MCF 10A (cell line): ENCODE measurements around the gene XBP1. TPM values are rescaled to one million over a fixed set of nuclear protein-coding genes. Genes with fewer than 3 reads are reported as not detected.

Experiments
- BruUV-seq: library from RNA; stranded (reverse); fragments of 400-500 nt; replicated peaks from 2 replicates; lab custom pipeline; 2021; lab: Mats Ljungman, UMichigan
- CTCF ChIA-PET: fragments of 300-600 bp; sonication (Branson Sonifier 250); formaldehyde crosslinking; extraction: SDS; loops from one replicate; lab custom pipeline; 2021; ENCODE audit warnings: antibody characterized with exemption, inconsistent platforms; lab: Yijun Ruan, JAX
- POLR2A ChIA-PET: fragments of 300-600, 350-650 bp; sonication (Branson Sonifier 250); formaldehyde crosslinking; extraction: SDS; loops from one replicate; lab custom pipeline; 2020; ENCODE audit warnings: antibody characterized with exemption, inconsistent platforms; lab: Yijun Ruan, JAX
- DNase-seq: peaks from one replicate; pipeline ENCODE4 v3.0.0-alpha.2; 2018; ENCODE audit not compliant: unreplicated experiment
- H3K27ac Mint-ChIP-seq: one replicate; pipeline ENCODE4 v1.8.0; 2022; ENCODE audit warnings: mild to moderate bottlenecking, low read depth, mixed read lengths; ENCODE audit not compliant: unreplicated experiment
- H3K27me3 Mint-ChIP-seq: one replicate; pipeline ENCODE4 v1.8.0; 2022; ENCODE audit warnings: mixed read lengths; ENCODE audit not compliant: insufficient read depth, unreplicated experiment
- H3K36me3 Mint-ChIP-seq: one replicate; pipeline ENCODE4 v1.8.0; 2022; ENCODE audit warnings: mild to moderate bottlenecking, moderate library complexity, mixed read lengths; ENCODE audit not compliant: insufficient read depth, unreplicated experiment
- H3K4me1 Mint-ChIP-seq: one replicate; pipeline ENCODE4 v1.8.0; 2022; ENCODE audit warnings: mixed read lengths; ENCODE audit not compliant: insufficient read depth, unreplicated experiment
- H3K4me3 Mint-ChIP-seq: one replicate; pipeline ENCODE4 v1.8.0; 2022; ENCODE audit warnings: mild to moderate bottlenecking, moderate library complexity, mixed read lengths; ENCODE audit not compliant: unreplicated experiment
- H3K9me3 Mint-ChIP-seq: one replicate; pipeline ENCODE4 v1.8.0; 2022; ENCODE audit warnings: mixed read lengths; ENCODE audit not compliant: unreplicated experiment
- CTCF ChIP-seq: fragments of 200-600 bp; IDR thresholded peaks from one replicate; pipeline ENCODE4 v1.8.0; 2022; ENCODE audit warnings: antibody characterized with exemption, mild to moderate bottlenecking; ENCODE audit not compliant: unreplicated experiment
- intact Hi-C: fragments of 100-400 bp; cut with micrococcal nuclease; formaldehyde crosslinking; loops from 2 replicates; pipeline ENCODE4 v1.14.1; 2022
- total RNA-seq: library from RNA; stranded (reverse); gene quantifications from 2 replicates; pipeline ENCODE4 v1.2.3, GENCODE V29; 2022

XBP1 gene
- total RNA-seq, 1 experiment from 2014 or later, result 429 TPM

- intact Hi-C loops, result no loop called here
- H3K9me3 Mint-ChIP-seq, result no peaks in the 10 kb centered on the region
- ChIA-PET CTCF (interaction anchor here (0.7 to 6.7 kb wide), 2 partner anchors 110 to 231 kb away, joined by 3 to 131 read pairs; no protein-coding TSS in a partner anchor), POLR2A (interaction anchor here (0.7 to 0.8 kb wide), 2 partner anchors 47 to 111 kb away, joined by 3 to 5 read pairs; no protein-coding TSS in a partner anchor)
- BruUV-seq, result no TSS peak
- H3K4me1 Mint-ChIP-seq, result no peaks in the 10 kb centered on the region
- H3K27me3 Mint-ChIP-seq, result no peaks in the 10 kb centered on the region
- DNase-seq, result no peak
- H3K4me3 Mint-ChIP-seq, result no peak overlapping the region
- H3K36me3 Mint-ChIP-seq, result no peaks in the 10 kb centered on the region
- no peak for TF ChIP-seq CTCF
- H3K27ac Mint-ChIP-seq, result no peak overlapping the region
Measured at GRCh38 chr22:28833276-28833923, 33.0 kb upstream of the XBP1 start.

- no peak for TF ChIP-seq CTCF
- intact Hi-C loops, result no loop called here
- Mint-ChIP-seq H3K36me3 (no peaks in the 10 kb centered on the region), H3K4me3 (no peak overlapping the region), H3K27ac (peak overlapping the region; percentile 27), H3K27me3 (no peaks in the 10 kb centered on the region), H3K4me1 (no peaks in the 10 kb centered on the region), H3K9me3 (no peaks in the 10 kb centered on the region)
- DNase-seq, result no peak
- ChIA-PET CTCF (interaction anchor here (1.3 to 6.7 kb wide), 2 partner anchors 231 to 814 kb away, joined by 3 to 131 read pairs; no protein-coding TSS in a partner anchor), POLR2A (interaction anchor here (0.7 to 0.8 kb wide), 2 partner anchors 46 to 110 kb away, joined by 3 to 5 read pairs; no protein-coding TSS in a partner anchor)
- no TSS peak for BruUV-seq
Measured at GRCh38 chr22:28832731-28833130, 32.4 kb upstream of the XBP1 start.

GRCh38 chr22:28831140-28832072 is 31.0 kb upstream of the XBP1 start:
- Mint-ChIP-seq H3K27ac (no peak overlapping the region), H3K9me3 (no peaks in the 10 kb centered on the region), H3K27me3 (no peaks in the 10 kb centered on the region), H3K4me3 (no peak overlapping the region), H3K36me3 (no peaks in the 10 kb centered on the region), H3K4me1 (no peaks in the 10 kb centered on the region)
- DNase-seq, result no peak
- POLR2A ChIA-PET, result interaction anchor here (1.0 to 1.5 kb wide), 2 partner anchors 32 to 231 kb away, joined by 3 to 4 read pairs; no protein-coding TSS in a partner anchor
- BruUV-seq, result no TSS peak
- no peak for TF ChIP-seq CTCF
- CTCF ChIA-PET, result interaction anchor here (0.6 to 6.7 kb wide), 9 partner anchors 12 to 951 kb away, joined by 3 to 131 read pairs (median 3); partner anchors contain the start of gene XBP1
- intact Hi-C loops, result no loop called here
